ENCODE results near the gene MAPK8IP3. TPM values are rescaled to one million over a fixed set of nuclear protein-coding genes. Genes with fewer than 3 reads are reported as not detected.

Gene MAPK8IP3
- total and polyA plus RNA-seq, 9 of the 15 experiments (the other 6 are each of a cell fraction or from before 2014, with no cell fraction given): 0.17 to 58.7 (median 16.7) TPM

DNA sequence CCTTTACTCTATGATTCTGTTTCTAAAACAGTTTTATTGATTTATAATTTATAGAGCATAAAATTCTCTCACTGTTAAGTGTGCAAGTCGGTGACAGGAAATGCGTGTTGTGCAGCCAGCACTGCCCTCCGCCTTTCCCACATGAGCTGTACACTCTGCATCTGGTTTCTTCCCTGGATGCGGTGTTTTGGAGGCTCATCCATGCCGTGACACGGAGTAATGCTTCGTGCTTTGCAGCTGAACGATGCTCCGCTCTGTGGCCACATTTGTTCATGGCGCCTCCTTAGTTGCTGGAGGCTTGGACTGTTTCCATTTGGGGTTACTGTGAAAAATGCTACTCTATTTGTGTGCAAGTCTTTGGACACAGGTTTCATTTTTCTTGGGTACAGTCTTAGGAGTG is 94.7 kb downstream of the MAPK8IP3 start (continued):
- TF ChIP-seq, protein P1, sequence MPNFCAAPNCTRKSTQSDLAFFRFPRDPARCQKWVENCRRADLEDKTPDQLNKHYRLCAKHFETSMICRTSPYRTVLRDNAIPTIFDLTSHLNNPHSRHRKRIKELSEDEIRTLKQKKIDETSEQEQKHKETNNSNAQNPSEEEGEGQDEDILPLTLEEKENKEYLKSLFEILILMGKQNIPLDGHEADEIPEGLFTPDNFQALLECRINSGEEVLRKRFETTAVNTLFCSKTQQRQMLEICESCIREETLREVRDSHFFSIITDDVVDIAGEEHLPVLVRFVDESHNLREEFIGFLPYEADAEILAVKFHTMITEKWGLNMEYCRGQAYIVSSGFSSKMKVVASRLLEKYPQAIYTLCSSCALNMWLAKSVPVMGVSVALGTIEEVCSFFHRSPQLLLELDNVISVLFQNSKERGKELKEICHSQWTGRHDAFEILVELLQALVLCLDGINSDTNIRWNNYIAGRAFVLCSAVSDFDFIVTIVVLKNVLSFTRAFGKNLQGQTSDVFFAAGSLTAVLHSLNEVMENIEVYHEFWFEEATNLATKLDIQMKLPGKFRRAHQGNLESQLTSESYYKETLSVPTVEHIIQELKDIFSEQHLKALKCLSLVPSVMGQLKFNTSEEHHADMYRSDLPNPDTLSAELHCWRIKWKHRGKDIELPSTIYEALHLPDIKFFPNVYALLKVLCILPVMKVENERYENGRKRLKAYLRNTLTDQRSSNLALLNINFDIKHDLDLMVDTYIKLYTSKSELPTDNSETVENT (CRISPR knock-in tag; IDR thresholded peaks at IDR 0.05): no peak
- no peak for TF ChIP-seq PTTG1 (tag; IDR thresholded peaks at IDR 0.05; ENCODE audit: low read depth)
- TF ChIP-seq GABPA (tag; conservative IDR thresholded peaks at IDR 0.05; ENCODE audit: low read depth): no peak

DNA sequence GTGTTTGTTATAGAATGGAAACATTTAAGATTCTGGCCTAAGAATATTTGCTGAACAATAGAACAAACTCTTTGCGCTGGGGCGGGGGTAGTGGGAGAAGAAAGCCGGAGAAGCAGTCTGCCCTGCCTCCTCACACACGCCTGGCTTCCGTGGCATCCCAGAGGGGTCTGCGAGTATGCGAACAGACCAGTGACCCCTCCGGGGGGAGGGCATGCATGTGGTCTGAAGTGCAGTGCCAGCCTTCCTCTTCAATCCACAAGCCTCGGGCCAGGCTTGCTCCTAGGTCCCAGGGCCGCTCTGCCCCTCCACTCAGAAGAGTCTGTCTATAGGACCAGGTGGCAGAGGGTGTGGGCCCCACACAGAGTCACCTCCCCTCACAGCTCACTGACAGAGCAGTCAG is 101.6 kb downstream of the MAPK8IP3 start:
- POLR2A ChIA-PET: no interaction called here
- Histone ChIP-seq H3K9me1 (ENCODE audit: control insufficient read depth, insufficient read depth, low read length) (no peaks in the 10 kb centered on the region), H3K4me3 (no peak overlapping the region), H3K27me3 (ENCODE audit: control insufficient read depth in 2 of 2, insufficient read depth in 2 of 2, low read length in 2 of 2) (no peaks in the 10 kb centered on the region), H3K9ac (ENCODE audit: insufficient read depth in 1 of 2, low read depth in 2 of 2, low read length in 2 of 2) (no peak overlapping the region), H3K4me2 (ENCODE audit: insufficient read depth, low read length) (no peak overlapping the region), H2AFZ (ENCODE audit: low read depth, low read length) (no peak overlapping the region), H4K20me1 (replicated peaks; ENCODE audit: control insufficient read depth, insufficient read depth, low read length) (no peaks in the 10 kb centered on the region; the same call in 1 of the 2 replicates), H3K9me3 (replicated peaks; ENCODE audit: control insufficient read depth, insufficient read depth, low read depth, low read length) (no peaks in the 10 kb centered on the region), H3K36me3 (ENCODE audit: control insufficient read depth, insufficient read depth, low read length) (peaks cover 3% of the 10 kb centered on the region; the same call in 1 of the 3 replicates), H3K4me1 (replicated peaks in 1 of 2; ENCODE audit: control insufficient read depth in 2 of 2, insufficient read depth in 2 of 2, low read length in 2 of 2) (peaks cover 0 to 17% of the 10 kb centered on the region in 2 experiments; a peak in 2 of 5 replicates), H3K79me2 (ENCODE audit: control insufficient read depth, insufficient read depth, low read length) (no peaks in the 10 kb centered on the region), H3K27ac (ENCODE audit: extremely low read depth, low read depth, low read length) (no peak overlapping the region)
- WGBS (ENCODE audit: insufficient coverage, low coverage, missing lambda C conversion rate): 84% methylated on average over 10 of the region's 10 CpGs
- TF ChIP-seq, protein P2, sequence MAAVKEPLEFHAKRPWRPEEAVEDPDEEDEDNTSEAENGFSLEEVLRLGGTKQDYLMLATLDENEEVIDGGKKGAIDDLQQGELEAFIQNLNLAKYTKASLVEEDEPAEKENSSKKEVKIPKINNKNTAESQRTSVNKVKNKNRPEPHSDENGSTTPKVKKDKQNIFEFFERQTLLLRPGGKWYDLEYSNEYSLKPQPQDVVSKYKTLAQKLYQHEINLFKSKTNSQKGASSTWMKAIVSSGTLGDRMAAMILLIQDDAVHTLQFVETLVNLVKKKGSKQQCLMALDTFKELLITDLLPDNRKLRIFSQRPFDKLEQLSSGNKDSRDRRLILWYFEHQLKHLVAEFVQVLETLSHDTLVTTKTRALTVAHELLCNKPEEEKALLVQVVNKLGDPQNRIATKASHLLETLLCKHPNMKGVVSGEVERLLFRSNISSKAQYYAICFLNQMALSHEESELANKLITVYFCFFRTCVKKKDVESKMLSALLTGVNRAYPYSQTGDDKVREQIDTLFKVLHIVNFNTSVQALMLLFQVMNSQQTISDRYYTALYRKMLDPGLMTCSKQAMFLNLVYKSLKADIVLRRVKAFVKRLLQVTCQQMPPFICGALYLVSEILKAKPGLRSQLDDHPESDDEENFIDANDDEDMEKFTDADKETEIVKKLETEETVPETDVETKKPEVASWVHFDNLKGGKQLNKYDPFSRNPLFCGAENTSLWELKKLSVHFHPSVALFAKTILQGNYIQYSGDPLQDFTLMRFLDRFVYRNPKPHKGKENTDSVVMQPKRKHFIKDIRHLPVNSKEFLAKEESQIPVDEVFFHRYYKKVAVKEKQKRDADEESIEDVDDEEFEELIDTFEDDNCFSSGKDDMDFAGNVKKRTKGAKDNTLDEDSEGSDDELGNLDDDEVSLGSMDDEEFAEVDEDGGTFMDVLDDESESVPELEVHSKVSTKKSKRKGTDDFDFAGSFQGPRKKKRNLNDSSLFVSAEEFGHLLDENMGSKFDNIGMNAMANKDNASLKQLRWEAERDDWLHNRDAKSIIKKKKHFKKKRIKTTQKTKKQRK (IDR thresholded peaks at IDR 0.05; ENCODE audit: borderline replicate concordance, low read depth, low read length): no peak
- TF ChIP-seq ARHGAP35 (IDR thresholded peaks at IDR 0.05; ENCODE audit: partially characterized antibody): no peak
- DNase-seq (ENCODE audit: extremely low read depth in 1 of 4, low spot score in 3 of 4) (no peak), ATAC-seq (no peak), FAIRE-seq (no peak)
- CTCF ChIA-PET (ENCODE audit: low intra/inter-chr PET ratio): no interaction called here
- in situ Hi-C loops (cut with MboI): no loop called here
- intact Hi-C loops (cut with micrococcal nuclease): no loop called here
- BruUV-seq (replicated peaks): no TSS peak
